Heart right ventricle (tissue), 16 donors: ENCODE results near the gene DQX1. TPM values are rescaled to one million over a fixed set of nuclear protein-coding genes. Genes with fewer than 3 reads are reported as not detected.

Source experiments
- ATAC-seq, 8 donors: fragments of 200-7000 bp; cut with Tn5 transposase; one replicate each; pipeline ENCODE4 v1.9.1; 2020; ENCODE audit warnings: mild to moderate bottlenecking in 8 of 8, moderate library complexity in 8 of 8, moderate number of reproducible peaks in 1 of 8
- DNase-seq, 2 donors: peaks; one replicate each; pipeline ENCODE4 v3.0.0-alpha.2; 2020
- H3K27ac ChIP-seq, 10 donors: fragments of 200-600 bp; sonication (generic) in 2 of 10; one replicate each; pipeline versions ENCODE4 v1.5.0 to v1.8.0; 2020 to 2022; ENCODE audit warnings: mild to moderate bottlenecking in 3 of 10
- H3K27me3 ChIP-seq, 7 donors: fragments of 200-600 bp; one replicate each; pipeline ENCODE4 v1.8.0; 2021 to 2022; ENCODE audit warnings: mild to moderate bottlenecking in 2 of 7
- H3K36me3 ChIP-seq, 9 donors: fragments of 200-600 bp; sonication (generic) in 1 of 9; one replicate each; pipeline versions ENCODE4 v1.5.0 to v1.8.0; 2020 to 2022; ENCODE audit warnings: mild to moderate bottlenecking in 2 of 9
- H3K4me1 ChIP-seq, 9 donors: fragments of 200-600 bp; sonication (generic) in 1 of 9; one replicate each; pipeline versions ENCODE4 v1.5.0 to v1.8.0; 2020 to 2022; ENCODE audit warnings: mild to moderate bottlenecking in 4 of 9
- H3K4me3 ChIP-seq, 10 donors: fragments of 200-600 bp; sonication (generic) in 2 of 10; one replicate each; pipeline versions ENCODE4 v1.5.0 to v1.8.0; 2020 to 2022; ENCODE audit warnings: mild to moderate bottlenecking in 7 of 10, moderate library complexity in 2 of 10
- H3K9me3 ChIP-seq, 11 donors: fragments of 200-600 bp in 10 of 11; sonication (generic) in 2 of 11; one replicate each; pipeline versions ENCODE4 v1.5.0 to v1.8.0; 2013 to 2022; ENCODE audit warnings: mild to moderate bottlenecking in 2 of 11, control low read depth in 1 of 11, moderate library complexity in 1 of 11
- whole genome bisulfite sequencing, 2 donors: extraction: QIAGEN DNeasy Blood & Tissue Kit; methylation state at CpG; one replicate each; pipeline ENCODE4 v1.1.7; 2013; ENCODE audit warnings: inconsistent platforms in 1 of 2; 5-methylcytosine and 5-hydroxymethylcytosine counted together
- intact Hi-C, 10 donors: fragments of 100-400 bp; cut with DNase I; formaldehyde crosslinking; loops; one replicate each; pipeline versions ENCODE4 v1.11.1 to v1.14.2; 2022
- polyA plus RNA-seq, 2 donors: library from polyadenylated mRNA; stranded (reverse); fragments of 200-250 nt; gene quantifications; one replicate each; pipeline ENCODE4 v1.2.3, GENCODE V29; 2013
- total RNA-seq, 10 donors: library from RNA; stranded (reverse); fragmentation: NEBNext Ultra II Directional in 3 of 10; extraction: Animal tissue kit (Norgen Biotek cat#: 25700) in 3 of 10; gene quantifications; one replicate each; pipeline versions ENCODE4 v1.2.1 to v1.2.4, GENCODE V29; 2021 to 2023
- TF ChIP-seq, protein P1 (sequence below), 9 donors: fragments of 200-600 bp; sonication (generic) in 2 of 9; IDR thresholded peaks; one replicate each; pipeline versions ENCODE4 v1.5.0 to v1.8.0; 2021 to 2022; ENCODE audit warnings: antibody characterized with exemption in 9 of 9, mild to moderate bottlenecking in 5 of 9, moderate library complexity in 1 of 9
- donor health status: Arrhythmogenic right ventricular cardiomyopathy.
- donor health status: ischemic (EF 13 %, LVEDD 7.1; RV severe dilation, severe dysfunction).
- donor health status: healthy with polysubstance abuse.
- donor health status: DM: no; HTN: yes; CAD: no.
- donor health status: DM: no; HTN: no; CAD: no.
- donor health status: ischemic (EF 25% LVEDD 6.9; RV normal size, moderate dysfunction).
- donor health status: ischemic (EF 25% LVEDD 5.7; RV mildly dilated, moderate dysfunction).
- donor health status: healthy.
- donor health status: DM: yes; HTN: yes; CAD: no.
- donor health status: Ischemic cardiomyopathy.
- donor health status: ischemic (EF 35%, LVEDD 5.7; RV mildly dilated, moderate dysfunction).
- donor health status: nonischemic (EF 11% LVEDD 7.7; RV severe dilation, severe dysfunction).
- donor health status: DM: yes; HTN: yes; CAD: no.
- donor health status: PGD.
- donor health status: ischemic (EF 29% LVEDD 5.4; RV normal size, mild dysfunction).
- donor health status: nonischemic (EF 23%, LVEDD 6.1; RV moderate dilation, normal function).

The DQX1 gene
- total and polyA plus RNA-seq, 12 donors: 0.03 to 0.65 TPM; not detected in 10

DNA sequence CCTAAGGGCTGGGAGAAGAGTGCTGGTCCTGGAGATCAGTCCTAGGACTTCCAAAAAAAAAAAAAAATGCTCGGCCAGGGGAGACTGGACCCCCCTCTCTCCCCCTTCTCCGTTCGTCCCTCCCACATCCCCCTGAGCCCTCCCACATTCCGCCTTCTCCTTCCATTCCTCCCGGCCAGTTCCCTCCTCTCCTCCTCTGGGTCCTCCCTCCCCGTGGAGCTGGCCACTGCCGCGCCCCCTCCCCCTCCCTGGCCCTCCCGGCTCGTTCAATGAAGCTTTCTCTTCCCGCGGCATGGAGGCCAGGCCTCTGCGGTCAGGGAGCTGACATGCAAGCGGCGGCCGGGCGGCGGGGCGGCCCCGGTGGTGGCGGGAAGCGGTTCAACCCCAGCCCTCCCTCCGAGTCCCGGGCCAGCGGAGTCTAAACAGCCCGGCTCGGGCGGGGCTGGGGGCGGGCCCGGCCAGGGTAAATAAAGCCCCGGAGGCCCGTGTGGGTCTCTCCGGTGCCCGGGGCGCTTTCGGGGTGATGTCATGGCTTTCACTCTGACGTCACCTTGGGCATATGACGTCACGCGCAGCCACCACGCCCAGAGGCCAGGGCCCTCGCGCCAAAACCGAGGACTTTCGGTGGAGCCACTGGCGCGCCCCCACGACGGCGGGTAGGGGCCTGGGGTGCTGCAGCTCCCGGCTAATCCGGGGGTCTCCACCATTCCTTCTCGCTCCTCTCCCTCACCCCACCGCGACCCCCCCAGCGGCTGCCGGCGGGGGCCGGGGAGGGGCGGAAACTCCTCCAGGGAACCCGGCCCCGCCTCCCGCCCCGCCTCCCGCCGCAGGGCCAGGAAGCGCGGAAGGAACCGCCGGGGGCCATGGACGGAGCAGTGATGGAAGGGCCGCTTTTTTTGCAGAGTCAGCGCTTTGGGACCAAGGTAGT, 28.1 kb upstream of the DQX1 start, which contains the start of the genes DOK1 and LOXL3:
TSS of gene DOK1 (plus strand) at position 829 of the 928 bp plus-strand sequence. CDS start at position 864, 35 bp downstream.
TSS of gene LOXL3 (minus strand) at position 51 of the 928 bp plus-strand sequence. CDS start 1,308 bp downstream, outside the sequence.
- DNase-seq (peak; percentile 89 to 91), ATAC-seq (peak; percentile 85 to 93 (median 90))
- H3K27me3 ChIP-seq: peaks cover 0 to 11% (median 0%) of the 10 kb centered on the region in 7 donors
- H3K9me3 ChIP-seq: no peaks in the 10 kb centered on the region
- peaks cover 11 to 44% (median 21%) of the 10 kb centered on the region in 9 donors for H3K4me1 ChIP-seq
- peak within 1 kb of the TSS; percentile 80 to 93 (median 90) for H3K27ac ChIP-seq
- H3K4me3 ChIP-seq: peak within 1 kb of the TSS; percentile 40 to 83 (median 76)
- WGBS, 2 donors: 1% methylated on average over 70 to 73 of the region's 73 CpGs
- peaks cover 0 to 11% (median 0%) of the 10 kb centered on the region in 9 donors for H3K36me3 ChIP-seq
- intact Hi-C loops: loop anchor here in 2 of 10 donors (2.0 kb wide), 2 partner anchors 23 to 25 kb away; partner anchors contain the start of genes AUP1 (in 1 of the 2) and HTRA2 (in 1 of the 2)
- TF ChIP-seq, protein P1, sequence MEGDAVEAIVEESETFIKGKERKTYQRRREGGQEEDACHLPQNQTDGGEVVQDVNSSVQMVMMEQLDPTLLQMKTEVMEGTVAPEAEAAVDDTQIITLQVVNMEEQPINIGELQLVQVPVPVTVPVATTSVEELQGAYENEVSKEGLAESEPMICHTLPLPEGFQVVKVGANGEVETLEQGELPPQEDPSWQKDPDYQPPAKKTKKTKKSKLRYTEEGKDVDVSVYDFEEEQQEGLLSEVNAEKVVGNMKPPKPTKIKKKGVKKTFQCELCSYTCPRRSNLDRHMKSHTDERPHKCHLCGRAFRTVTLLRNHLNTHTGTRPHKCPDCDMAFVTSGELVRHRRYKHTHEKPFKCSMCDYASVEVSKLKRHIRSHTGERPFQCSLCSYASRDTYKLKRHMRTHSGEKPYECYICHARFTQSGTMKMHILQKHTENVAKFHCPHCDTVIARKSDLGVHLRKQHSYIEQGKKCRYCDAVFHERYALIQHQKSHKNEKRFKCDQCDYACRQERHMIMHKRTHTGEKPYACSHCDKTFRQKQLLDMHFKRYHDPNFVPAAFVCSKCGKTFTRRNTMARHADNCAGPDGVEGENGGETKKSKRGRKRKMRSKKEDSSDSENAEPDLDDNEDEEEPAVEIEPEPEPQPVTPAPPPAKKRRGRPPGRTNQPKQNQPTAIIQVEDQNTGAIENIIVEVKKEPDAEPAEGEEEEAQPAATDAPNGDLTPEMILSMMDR (IDR thresholded peaks at IDR 0.05): no peak

DNA sequence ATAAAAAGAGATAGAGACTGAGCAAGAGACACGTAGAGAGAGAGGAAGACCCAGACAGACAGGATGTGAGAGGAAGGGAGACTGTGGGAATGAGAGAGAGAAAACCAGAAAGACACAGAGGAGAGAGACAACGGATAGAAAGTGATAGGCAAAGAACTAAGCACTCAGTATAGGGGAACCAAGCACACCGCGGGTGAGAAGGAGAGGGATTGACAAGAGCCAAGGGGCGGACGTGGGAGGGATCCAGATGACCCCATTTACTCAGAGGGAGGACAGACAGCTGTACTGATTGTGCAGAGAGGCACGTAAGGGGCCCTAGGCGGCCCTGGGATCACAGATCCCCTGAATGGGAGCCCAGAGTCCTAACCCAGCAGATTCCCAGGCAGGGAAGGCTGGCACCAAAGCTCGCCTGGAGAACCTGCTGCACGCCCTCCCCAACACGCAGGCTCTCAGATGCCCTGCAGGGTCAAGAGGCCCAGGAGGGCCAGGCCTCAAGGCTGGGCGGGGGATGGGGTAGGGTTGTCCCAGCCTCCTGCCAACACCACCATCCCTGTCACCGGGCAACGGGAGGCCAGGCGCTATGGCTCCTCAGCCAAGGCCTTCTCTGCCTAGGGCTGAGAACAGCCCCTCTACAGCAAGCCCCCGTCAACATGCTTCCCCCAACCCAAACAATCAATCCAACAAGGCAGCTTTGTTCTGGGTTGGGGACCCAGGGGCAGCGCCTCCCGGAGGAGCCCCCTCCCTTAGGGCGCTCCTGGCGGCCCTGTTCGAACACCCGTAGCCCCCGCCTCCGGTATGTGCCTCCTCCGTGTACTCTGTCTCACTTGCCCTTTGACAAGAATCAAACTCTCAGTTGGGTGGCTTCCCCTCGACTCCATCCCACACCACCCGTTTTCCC, 27.1 kb upstream of the DQX1 start:
- DNase-seq (no peak), ATAC-seq (peak in 1 of 8 donors; percentile 1)
- Histone ChIP-seq H3K4me3 (peak overlapping the region; percentile 40 to 83 (median 76)), H3K27ac (peak overlapping the region; percentile 43 to 91 (median 89)), H3K9me3 (no peaks in the 10 kb centered on the region), H3K36me3 (peaks cover 0 to 11% (median 0%) of the 10 kb centered on the region in 9 donors), H3K4me1 (peaks cover 12 to 52% (median 26%) of the 10 kb centered on the region in 9 donors), H3K27me3 (peaks cover 0 to 15% (median 0%) of the 10 kb centered on the region in 7 donors)
- intact Hi-C loops: loop anchor here in 1 of 10 donors (2.0 kb wide), 1 partner anchor 22 kb away; no protein-coding TSS in a partner anchor
- 49 to 52% methylated on average over 27 of the region's 27 CpGs for WGBS, 2 donors
- TF ChIP-seq, protein P1 (IDR thresholded peaks at IDR 0.05): no peak

DNA sequence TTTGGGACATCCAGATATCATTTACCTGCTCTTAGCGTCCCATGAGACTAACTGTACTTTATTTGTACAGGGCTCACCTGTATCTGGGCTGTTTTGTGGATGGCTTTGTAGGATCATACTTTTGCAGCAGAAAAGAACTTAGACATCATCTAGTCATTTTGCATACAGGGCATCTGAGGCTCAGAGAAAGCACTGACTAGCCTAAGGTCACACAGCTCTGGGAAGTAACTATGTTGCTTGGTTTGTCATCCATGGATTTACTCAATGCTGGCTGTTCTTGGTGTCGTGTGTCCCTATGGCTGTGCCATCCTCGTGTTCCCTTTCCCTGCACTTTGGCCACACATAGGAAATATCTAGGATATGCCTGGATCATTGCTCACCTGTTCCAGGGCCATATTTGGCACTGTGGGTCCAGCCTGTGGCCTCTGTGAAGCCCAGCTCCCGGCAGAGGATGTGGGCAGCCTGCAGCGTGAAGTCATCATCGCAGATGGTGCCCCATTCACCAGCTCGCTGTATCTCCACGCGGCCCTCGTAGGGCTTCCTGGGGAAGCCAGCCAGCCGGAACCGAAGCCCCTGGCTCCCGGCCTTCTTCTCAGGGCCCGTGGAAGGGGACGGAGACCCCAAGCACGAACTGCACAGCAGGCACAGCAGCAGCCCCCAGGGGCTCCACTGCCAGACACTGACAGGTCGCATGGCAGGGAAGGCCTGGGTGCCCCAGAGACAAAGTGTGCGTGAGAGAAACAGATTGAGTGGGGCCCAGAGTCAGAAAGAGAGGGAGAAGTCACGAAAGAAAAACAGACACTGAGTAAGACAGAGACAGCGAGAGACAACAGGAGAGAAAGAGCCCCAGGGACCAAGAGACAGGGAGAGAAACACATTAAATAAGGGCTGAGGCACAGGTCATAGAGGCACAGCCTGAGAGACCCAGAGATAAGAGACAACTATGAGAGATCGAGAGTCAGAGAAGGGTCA, 26.2 kb upstream of the DQX1 start:
- H3K4me1 ChIP-seq: peaks cover 12 to 54% (median 30%) of the 10 kb centered on the region in 9 donors

More for the DNA sequence above, 26.2 kb upstream of the DQX1 start:
- peak overlapping the region in 7 of 10 donors; percentile 67 to 83 (median 79) for H3K4me3 ChIP-seq
- peaks cover 0 to 19% (median 0%) of the 10 kb centered on the region in 7 donors for H3K27me3 ChIP-seq
- H3K27ac ChIP-seq: peak overlapping the region in 6 of 10 donors; percentile 81 to 91 (median 90)
- 68 to 71% methylated on average over 21 of the region's 21 CpGs for WGBS, 2 donors
- no peaks in the 10 kb centered on the region for H3K9me3 ChIP-seq
- intact Hi-C loops: loop anchor here in 1 of 10 donors (2.0 kb wide), 1 partner anchor 21 kb away; no protein-coding TSS in a partner anchor
- H3K36me3 ChIP-seq: peaks cover 0 to 11% (median 0%) of the 10 kb centered on the region in 9 donors
- ATAC-seq (no peak), DNase-seq (no peak)
- TF ChIP-seq, protein P1 (IDR thresholded peaks at IDR 0.05): no peak
